CD8-positive, alpha-beta memory T cell (primary cell): ENCODE data around the gene PIGQ. TPM values are rescaled to one million over a fixed set of nuclear protein-coding genes. Genes with fewer than 3 reads are reported as not detected.
A peak's percentile ranks its signal among the peaks of the same experiment; 100 is the strongest.
"Not testable (repeated sequence)": the region's sequence is repeated elsewhere in the genome, so short reads cannot be mapped to it uniquely, and the experiment has no call there.

Experiments
- CTCF ChIA-PET: fragments of 350-600 bp; sonication (Branson Sonifier 250); formaldehyde crosslinking; loops from one replicate; lab custom pipeline; 2021; ENCODE audit warnings: antibody characterized with exemption; lab: Charles Lee
- POLR2A ChIA-PET: fragments of 350-600 bp; sonication (Branson Sonifier 250); formaldehyde crosslinking; loops from one replicate; lab custom pipeline; 2021; ENCODE audit warnings: antibody characterized with exemption; lab: Charles Lee
- DNase-seq, 5 donors: peaks; one replicate each; pipeline versions ENCODE4 v3.0.0 to v3.0.0-alpha.2; 2020 to 2022; ENCODE audit warnings: mixed read lengths in 1 of 5
- H3K27ac ChIP-seq: one replicate; pipeline ENCODE4 v1.7.0; 2013; ENCODE audit warnings: low read depth, mild to moderate bottlenecking, low read length, moderate library complexity
- H3K27me3 ChIP-seq: 2 replicates; pipeline ENCODE4 v1.7.0; 2013; ENCODE audit warnings: low read length, mild to moderate bottlenecking; ENCODE audit not compliant: insufficient read depth, poor library complexity, severe bottlenecking
- H3K36me3 ChIP-seq: 2 replicates; pipeline ENCODE4 v1.7.0; 2013; ENCODE audit warnings: mild to moderate bottlenecking, low read length, moderate library complexity; ENCODE audit not compliant: insufficient read depth
- H3K4me1 ChIP-seq: 2 replicates; pipeline ENCODE4 v1.7.0; 2013; ENCODE audit warnings: mild to moderate bottlenecking, low read length, moderate library complexity; ENCODE audit not compliant: insufficient read depth
- H3K4me3 ChIP-seq: 2 replicates; pipeline ENCODE4 v1.7.0; 2013; ENCODE audit warnings: mild to moderate bottlenecking, low read length
- H3K9me3 ChIP-seq: 2 replicates; pipeline ENCODE4 v1.7.0; 2013; ENCODE audit warnings: mild to moderate bottlenecking, low read length
- H3K27ac Mint-ChIP-seq, 8 donors: one replicate each; pipeline ENCODE4 v1.8.0; 2020 to 2021; ENCODE audit warnings: mixed read lengths in 8 of 8, mild to moderate bottlenecking in 6 of 8, inconsistent platforms in 3 of 8, moderate library complexity in 3 of 8
- H3K27me3 Mint-ChIP-seq, 2 donors: one replicate each; pipeline ENCODE4 v1.8.0; 2020 to 2021; ENCODE audit warnings: mixed read lengths in 2 of 2, mild to moderate bottlenecking in 1 of 2, moderate library complexity in 1 of 2
- H3K36me3 Mint-ChIP-seq, 3 donors: one replicate each; pipeline ENCODE4 v1.8.0; 2020 to 2021; ENCODE audit warnings: mixed read lengths in 3 of 3, inconsistent platforms in 1 of 3, mild to moderate bottlenecking in 1 of 3
- H3K4me1 Mint-ChIP-seq, 3 donors: one replicate each; pipeline ENCODE4 v1.8.0; 2020 to 2021; ENCODE audit warnings: mixed read lengths in 3 of 3, inconsistent platforms in 1 of 3, mild to moderate bottlenecking in 1 of 3
- H3K4me3 Mint-ChIP-seq, 7 donors: one replicate each; pipeline ENCODE4 v1.8.0; 2020 to 2021; ENCODE audit warnings: mixed read lengths in 7 of 7, mild to moderate bottlenecking in 6 of 7, moderate library complexity in 4 of 7, inconsistent platforms in 2 of 7
- H3K9me3 Mint-ChIP-seq, 5 donors: one replicate each; pipeline ENCODE4 v1.8.0; 2020 to 2022; ENCODE audit warnings: mixed read lengths in 5 of 5, mild to moderate bottlenecking in 3 of 5, moderate library complexity in 2 of 5, inconsistent platforms in 1 of 5
- polyA plus RNA-seq: library from polyadenylated mRNA; unstranded; fragments of 300-500 nt; fragmentation: Illumina TruSeq; gene quantifications from one replicate; pipeline ENCODE4 v1.2.3, GENCODE V29; 2021
- total RNA-seq, 2 experiments: library from RNA; stranded (reverse); gene quantifications; one replicate each; pipeline ENCODE4 v1.2.3, GENCODE V29; 2021

PIGQ gene
- total and polyA plus RNA-seq, 3 experiments from 2014 or later: 14.0 to 50.1 (median 47.4) TPM

GRCh38 chr16:592518-593306 lies 22.9 kb downstream of the PIGQ start:
- Histone ChIP-seq H3K36me3 (no peaks in the 10 kb centered on the region), H3K9me3 (no peaks in the 10 kb centered on the region), H3K4me1 (peaks cover 17% of the 10 kb centered on the region), H3K27me3 (no peaks in the 10 kb centered on the region), H3K4me3 (no peak overlapping the region), H3K27ac (no peak overlapping the region)
- peaks cover 0 to 33% (median 0%) of the 10 kb centered on the region in 3 donors for H3K36me3 Mint-ChIP-seq
- ChIA-PET POLR2A (no interaction called here), CTCF (interaction anchor here (1.1 kb wide), 1 partner anchor 75 kb away, joined by 3 read pairs; the partner anchor contains the start of gene RHOT2)
- peaks cover 30 to 62% (median 31%) of the 10 kb centered on the region in 3 donors for H3K4me1 Mint-ChIP-seq
- H3K4me3 Mint-ChIP-seq: peak overlapping the region in 3 of 7 donors; percentile 20 to 48 (median 45)
- DNase-seq: no peak
- H3K27ac Mint-ChIP-seq: peak overlapping the region in 2 of 8 donors; percentile 73 to 92
- peaks cover 0 to 1% of the 10 kb centered on the region in 2 donors for H3K27me3 Mint-ChIP-seq
- no peaks in the 10 kb centered on the region for H3K9me3 Mint-ChIP-seq

DNA sequence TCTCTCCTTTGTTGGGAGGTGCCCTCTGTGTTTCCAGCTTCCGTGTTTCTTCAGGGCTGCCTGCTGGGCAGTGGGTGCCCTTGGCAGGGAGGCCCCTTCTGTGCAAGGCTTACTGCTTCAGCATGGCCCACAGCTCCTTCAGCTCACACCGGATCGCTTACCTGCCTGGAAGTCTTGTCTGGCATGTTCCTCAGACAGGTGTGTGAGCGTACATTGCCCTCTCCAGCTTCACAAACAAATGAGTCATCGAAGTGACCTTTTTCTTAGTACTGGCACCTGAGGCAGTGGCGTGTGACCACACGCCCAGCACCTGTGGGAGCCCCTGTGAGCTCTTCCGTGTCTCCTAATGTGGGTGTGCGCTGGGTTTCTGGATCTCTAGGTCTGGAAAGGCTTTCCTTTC lies 23.6 kb downstream of the PIGQ start:
- ChIA-PET CTCF (interaction anchor here (1.1 kb wide), 1 partner anchor 74 kb away, joined by 3 read pairs; the partner anchor contains the start of gene RHOT2), POLR2A (no interaction called here)
- Mint-ChIP-seq H3K27me3 (peaks cover 0 to 1% of the 10 kb centered on the region in 2 donors), H3K36me3 (peaks cover 0 to 33% (median 0%) of the 10 kb centered on the region in 3 donors), H3K4me1 (peaks cover 29 to 56% (median 30%) of the 10 kb centered on the region in 3 donors), H3K4me3 (peak overlapping the region in 3 of 7 donors; percentile 45 to 83 (median 51)), H3K27ac (peak overlapping the region in 3 of 8 donors; percentile 61 to 71 (median 68)), H3K9me3 (no peaks in the 10 kb centered on the region)
- Histone ChIP-seq H3K9me3 (no peaks in the 10 kb centered on the region), H3K4me1 (peaks cover 10% of the 10 kb centered on the region), H3K27me3 (no peaks in the 10 kb centered on the region), H3K4me3 (no peak overlapping the region), H3K36me3 (no peaks in the 10 kb centered on the region), H3K27ac (no peak overlapping the region)
- no peak for DNase-seq

DNA sequence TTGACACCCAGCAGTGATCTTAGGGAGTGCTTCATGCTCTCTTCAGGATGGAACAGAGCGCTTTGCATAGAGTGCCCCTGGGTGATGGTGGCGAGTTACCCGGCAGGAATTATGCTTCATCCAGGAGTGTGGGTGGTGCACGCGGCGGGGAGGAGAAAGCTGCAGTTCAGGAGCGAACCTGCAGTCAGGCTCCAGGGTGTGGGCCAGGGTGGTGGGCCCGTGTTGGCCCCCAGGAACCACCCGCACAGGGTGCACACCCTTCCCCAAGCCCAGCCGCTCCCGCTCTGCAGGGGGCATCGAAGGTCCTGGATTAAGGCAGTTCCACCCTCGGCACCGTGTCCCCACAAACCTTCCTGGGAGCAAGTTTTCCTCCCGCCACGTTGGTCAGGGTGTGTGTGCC lies 24.0 kb downstream of the PIGQ start:
- H3K9me3 ChIP-seq: no peaks in the 10 kb centered on the region
- Mint-ChIP-seq H3K27ac (peak overlapping the region in 2 of 8 donors; percentile 61 to 71), H3K36me3 (peaks cover 0 to 34% (median 0%) of the 10 kb centered on the region in 3 donors), H3K27me3 (no peaks in the 10 kb centered on the region), H3K9me3 (no peaks in the 10 kb centered on the region), H3K4me1 (peaks cover 26 to 52% (median 30%) of the 10 kb centered on the region in 3 donors), H3K4me3 (peak overlapping the region in 2 of 7 donors; percentile 51 to 83)
- H3K27me3 ChIP-seq: no peaks in the 10 kb centered on the region
- no peaks in the 10 kb centered on the region for H3K36me3 ChIP-seq
- H3K27ac ChIP-seq: no peak overlapping the region
- peaks cover 9% of the 10 kb centered on the region for H3K4me1 ChIP-seq
- no peak overlapping the region for H3K4me3 ChIP-seq
- POLR2A ChIA-PET: interaction anchor here (0.6 kb wide), 1 partner anchor 9 kb away, joined by 3 read pairs; no protein-coding TSS in a partner anchor
- CTCF ChIA-PET: interaction anchor here (1.1 kb wide), 1 partner anchor 74 kb away, joined by 3 read pairs; the partner anchor contains the start of gene RHOT2
- DNase-seq: no peak

DNA sequence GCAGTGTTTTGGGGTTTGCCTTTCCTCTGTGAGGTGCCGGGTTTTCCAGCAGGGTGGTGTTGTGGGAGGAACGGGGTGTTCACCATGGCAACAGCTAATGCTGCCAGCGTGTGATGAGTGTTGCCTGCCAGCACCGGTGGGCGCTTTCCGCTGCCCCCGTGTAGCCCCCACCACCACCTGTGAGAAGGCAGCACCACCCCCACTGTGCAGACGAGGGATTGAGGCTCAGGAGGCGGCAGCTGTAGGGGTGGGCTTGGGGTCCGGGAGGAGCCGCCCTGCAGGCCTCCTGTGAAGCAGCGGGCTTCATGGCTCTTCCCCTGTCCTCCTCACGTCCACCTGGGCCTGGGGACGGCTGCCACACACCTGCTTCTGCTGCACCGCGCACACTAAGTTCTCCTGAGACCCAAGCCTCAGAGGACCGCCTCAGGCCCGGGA lies 25.3 kb downstream of the PIGQ start:
- H3K27me3 ChIP-seq: no peaks in the 10 kb centered on the region
- H3K27me3 Mint-ChIP-seq: no peaks in the 10 kb centered on the region
- peak overlapping the region in 1 of 8 donors; percentile 67 for H3K27ac Mint-ChIP-seq
- H3K9me3 ChIP-seq: no peaks in the 10 kb centered on the region
- H3K4me3 Mint-ChIP-seq: no peak overlapping the region
- H3K4me3 ChIP-seq: no peak overlapping the region
- no peaks in the 10 kb centered on the region for H3K36me3 ChIP-seq
- CTCF ChIA-PET: interaction anchor here (1.1 kb wide), 1 partner anchor 15 kb away, joined by 3 read pairs; no protein-coding TSS in a partner anchor
- no peak overlapping the region for H3K27ac ChIP-seq
- H3K4me1 Mint-ChIP-seq: peaks cover 26 to 49% (median 30%) of the 10 kb centered on the region in 3 donors
- peaks cover 9% of the 10 kb centered on the region for H3K4me1 ChIP-seq
- POLR2A ChIA-PET: interaction anchor here (0.8 kb wide), 1 partner anchor 42 kb away, joined by 10 read pairs; the partner anchor contains the start of gene METTL26
- no peaks in the 10 kb centered on the region for H3K9me3 Mint-ChIP-seq
- peaks cover 0 to 27% (median 0%) of the 10 kb centered on the region in 3 donors for H3K36me3 Mint-ChIP-seq
- DNase-seq: no peak

- H3K9me3 ChIP-seq: no peaks in the 10 kb centered on the region
- peaks cover 20 to 41% (median 22%) of the 10 kb centered on the region in 3 donors for H3K4me1 Mint-ChIP-seq
- no peaks in the 10 kb centered on the region for H3K9me3 Mint-ChIP-seq
- no peaks in the 10 kb centered on the region for H3K27me3 Mint-ChIP-seq
- H3K4me3 Mint-ChIP-seq: peak overlapping the region in 1 of 7 donors; percentile 28
- no peaks in the 10 kb centered on the region for H3K27me3 ChIP-seq
- ChIA-PET POLR2A (interaction anchor here (0.8 kb wide), 1 partner anchor 40 kb away, joined by 10 read pairs; the partner anchor contains the start of gene METTL26), CTCF (interaction anchor here (1.1 kb wide), 1 partner anchor 14 kb away, joined by 3 read pairs; no protein-coding TSS in a partner anchor)
- no peak overlapping the region for H3K27ac ChIP-seq
- peak overlapping the region in 2 of 8 donors; percentile 14 to 44 for H3K27ac Mint-ChIP-seq
- H3K36me3 ChIP-seq: no peaks in the 10 kb centered on the region
- H3K4me1 ChIP-seq: peaks cover 1% of the 10 kb centered on the region
- H3K36me3 Mint-ChIP-seq: peaks cover 0 to 28% (median 0%) of the 10 kb centered on the region in 3 donors
- no peak overlapping the region for H3K4me3 ChIP-seq
- no peak for DNase-seq
These were observed 26.4 kb downstream of the PIGQ start for GRCh38 chr16:595942-596735.

DNA sequence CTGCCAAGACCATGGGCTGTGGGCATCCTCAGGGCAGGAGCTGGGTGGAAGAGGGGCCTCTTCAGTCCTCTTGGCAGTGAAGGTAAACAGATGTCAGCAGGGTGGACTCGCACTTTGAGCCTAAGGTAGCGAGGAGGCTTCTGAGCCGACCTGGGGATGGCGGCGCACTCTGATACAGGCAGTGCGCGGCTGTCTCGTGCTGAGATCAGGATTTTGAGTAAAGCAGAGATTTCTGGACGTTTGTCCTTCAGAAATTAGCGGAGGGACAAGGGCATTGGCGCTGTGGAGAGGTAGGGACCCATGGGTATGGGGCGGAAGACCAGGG lies 26.9 kb downstream of the PIGQ start:
- Histone ChIP-seq H3K9me3 (no peaks in the 10 kb centered on the region), H3K4me1 (no peaks in the 10 kb centered on the region), H3K27ac (no peak overlapping the region), H3K27me3 (no peaks in the 10 kb centered on the region), H3K4me3 (no peak overlapping the region), H3K36me3 (no peaks in the 10 kb centered on the region)
- H3K27me3 Mint-ChIP-seq: no peaks in the 10 kb centered on the region
- H3K4me1 Mint-ChIP-seq: peaks cover 18 to 38% (median 19%) of the 10 kb centered on the region in 3 donors
- no peaks in the 10 kb centered on the region for H3K9me3 Mint-ChIP-seq
- H3K27ac Mint-ChIP-seq: peak overlapping the region in 1 of 8 donors; percentile 27
- no peak for DNase-seq
- H3K36me3 Mint-ChIP-seq: peaks cover 0 to 28% (median 0%) of the 10 kb centered on the region in 3 donors
- CTCF ChIA-PET: no interaction called here
- peak overlapping the region in 1 of 7 donors; percentile 28 for H3K4me3 Mint-ChIP-seq
- POLR2A ChIA-PET: no interaction called here

GRCh38 chr16:597655-598054 lies 27.9 kb downstream of the PIGQ start:
- POLR2A ChIA-PET: not testable (repeated sequence)
- H3K36me3 Mint-ChIP-seq: peaks cover 0 to 28% (median 0%) of the 10 kb centered on the region in 3 donors

More at GRCh38 chr16:597655-598054, 27.9 kb downstream of the PIGQ start:
- H3K9me3 ChIP-seq, H3K27ac Mint-ChIP-seq, DNase-seq, H3K36me3 ChIP-seq, H3K4me3 Mint-ChIP-seq, H3K9me3 Mint-ChIP-seq, H3K4me1 ChIP-seq, H3K27me3 ChIP-seq, H3K27me3 Mint-ChIP-seq, H3K4me3 ChIP-seq, CTCF ChIA-PET, H3K27ac ChIP-seq: not testable (repeated sequence)
- peaks cover 14 to 30% (median 15%) of the 10 kb centered on the region in 3 donors for H3K4me1 Mint-ChIP-seq
